ENCODE data around the gene IPP. TPM values are rescaled to one million over a fixed set of nuclear protein-coding genes. Genes with fewer than 3 reads are reported as not detected.
A peak's percentile ranks its signal among the peaks of the same experiment; 100 is the strongest.

The IPP gene
- polyA plus RNA-seq, 1 donor (not counting 4 experiments of a cell fraction or from before 2014, with no cell fraction given): 10.0 TPM

DNA sequence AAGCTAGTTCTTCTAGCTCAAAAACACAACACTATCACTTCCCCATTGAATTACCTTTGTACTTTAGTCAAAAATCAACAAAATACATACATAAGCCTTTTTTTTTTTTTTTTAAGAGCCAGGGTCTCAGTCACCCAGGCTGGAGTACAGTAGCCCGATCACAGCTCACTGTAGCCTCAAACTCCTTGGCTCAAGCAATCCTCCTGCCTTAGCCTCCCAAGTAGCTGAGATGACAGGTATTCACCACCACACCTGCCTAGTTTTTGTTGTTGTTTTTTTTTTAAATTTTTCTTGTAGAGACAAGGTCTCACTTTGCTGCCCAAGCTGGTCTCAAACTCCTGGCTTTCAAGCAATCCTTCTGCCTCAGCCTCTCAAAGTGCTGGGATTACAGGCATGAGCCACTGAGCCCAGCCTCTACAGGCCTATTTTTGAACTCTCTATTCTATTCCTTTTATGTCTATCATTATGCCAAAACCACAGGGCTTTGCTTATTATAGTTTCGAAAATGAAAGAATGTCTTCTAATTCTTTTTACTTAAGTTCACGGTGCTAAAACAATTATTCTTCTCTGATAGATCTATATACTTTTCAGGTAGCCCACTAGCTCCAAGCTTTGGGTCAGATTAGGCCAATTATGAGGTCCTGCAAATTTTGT lies 93.8 kb downstream of the IPP start:
- no peak overlapping the region for H3K4me2 ChIP-seq (ENCODE audit: control insufficient read depth, extremely low read depth, insufficient read depth, low read depth, low read length)
- no peak overlapping the region for H2AFZ ChIP-seq (ENCODE audit: control insufficient read depth, low read length)
- no peak overlapping the region for H3K9ac ChIP-seq (ENCODE audit: control insufficient read depth, extremely low read depth, insufficient read depth, low read length)
- no peak overlapping the region for H3K4me3 ChIP-seq (ENCODE audit: control insufficient read depth in 2 of 3, extremely low read depth in 1 of 3, insufficient read depth in 2 of 3, low read depth in 1 of 3, low read length in 3 of 3)
- H3K4me1 ChIP-seq (ENCODE audit: control insufficient read depth, extremely low read depth, insufficient read depth, low read length): peaks cover 7% of the 10 kb centered on the region
- FAIRE-seq: no peak
- no peak overlapping the region for H3K27ac ChIP-seq (ENCODE audit: control insufficient read depth, insufficient read depth, low read length)
- H3K9me3 ChIP-seq (ENCODE audit: control insufficient read depth, low read depth, low read length): no peaks in the 10 kb centered on the region
- DNase-seq (ENCODE audit: low read depth, low spot score): no peak
- no peaks in the 10 kb centered on the region for H3K27me3 ChIP-seq (ENCODE audit: control insufficient read depth, extremely low read depth, insufficient read depth, low read length)
- H3K9me1 ChIP-seq (ENCODE audit: control insufficient read depth, extremely low read depth, insufficient read depth, low read length): no peaks in the 10 kb centered on the region
- H4K20me1 ChIP-seq (ENCODE audit: control insufficient read depth, extremely low read depth, insufficient read depth, low read length): no peaks in the 10 kb centered on the region
- peaks cover 24 to 53% of the 10 kb centered on the region in 2 experiments for H3K36me3 ChIP-seq (ENCODE audit: control insufficient read depth in 2 of 2, extremely low read depth in 1 of 2, insufficient read depth in 2 of 2, low read length in 2 of 2)
- no peak for TF ChIP-seq EZH2 (IDR thresholded peaks at IDR 0.05; ENCODE audit: low read length)
- no peak for TF ChIP-seq CTCF (optimal IDR thresholded peaks at IDR 0.05 in 1 of 3, IDR thresholded peaks at IDR 0.05 in 1 of 3, conservative IDR thresholded peaks at IDR 0.05 in 1 of 3; ENCODE audit: extremely low read depth in 1 of 3, insufficient read depth in 2 of 3, low read length in 3 of 3)
- H3K79me2 ChIP-seq (ENCODE audit: control insufficient read depth, insufficient read depth, low read length): peaks cover 17% of the 10 kb centered on the region
- dilution Hi-C loops (cut with MboI; ENCODE audit: extremely low pct_ligation_motif_present, low sequenced_read_pairs): no loop called here

- Histone ChIP-seq H2AFZ (ENCODE audit: control insufficient read depth, low read length) (no peak overlapping the region), H4K20me1 (ENCODE audit: control insufficient read depth, extremely low read depth, insufficient read depth, low read length) (no peaks in the 10 kb centered on the region), H3K9ac (ENCODE audit: control insufficient read depth, extremely low read depth, insufficient read depth, low read length) (no peak overlapping the region), H3K4me1 (ENCODE audit: control insufficient read depth, extremely low read depth, insufficient read depth, low read length) (peaks cover 7% of the 10 kb centered on the region), H3K9me1 (ENCODE audit: control insufficient read depth, extremely low read depth, insufficient read depth, low read length) (peaks cover 2% of the 10 kb centered on the region), H3K27ac (ENCODE audit: control insufficient read depth, insufficient read depth, low read length) (no peak overlapping the region), H3K9me3 (ENCODE audit: control insufficient read depth, low read depth, low read length) (no peaks in the 10 kb centered on the region), H3K79me2 (ENCODE audit: control insufficient read depth, insufficient read depth, low read length) (peaks cover 15% of the 10 kb centered on the region), H3K4me3 (ENCODE audit: control insufficient read depth in 2 of 3, extremely low read depth in 1 of 3, insufficient read depth in 2 of 3, low read depth in 1 of 3, low read length in 3 of 3) (no peak overlapping the region), H3K36me3 (ENCODE audit: control insufficient read depth in 2 of 2, extremely low read depth in 1 of 2, insufficient read depth in 2 of 2, low read length in 2 of 2) (peaks cover 29 to 63% of the 10 kb centered on the region in 2 experiments), H3K4me2 (ENCODE audit: control insufficient read depth, extremely low read depth, insufficient read depth, low read depth, low read length) (no peak overlapping the region), H3K27me3 (ENCODE audit: control insufficient read depth, extremely low read depth, insufficient read depth, low read length) (no peaks in the 10 kb centered on the region)
- no peak for DNase-seq (ENCODE audit: low read depth, low spot score)
- dilution Hi-C loops (cut with MboI; ENCODE audit: extremely low pct_ligation_motif_present, low sequenced_read_pairs): no loop called here
- peak; percentile 79 for FAIRE-seq
- no peak for TF ChIP-seq EZH2 (IDR thresholded peaks at IDR 0.05; ENCODE audit: low read length)
- no peak for TF ChIP-seq CTCF (optimal IDR thresholded peaks at IDR 0.05 in 1 of 3, IDR thresholded peaks at IDR 0.05 in 1 of 3, conservative IDR thresholded peaks at IDR 0.05 in 1 of 3; ENCODE audit: extremely low read depth in 1 of 3, insufficient read depth in 2 of 3, low read length in 3 of 3)
Observed at GRCh38 chr1:45654540-45655280, 95.7 kb downstream of the IPP start.

Other genes with a start within 250 kb of the IPP start
- gene PRDX1, start 228.8 kb downstream of the IPP start, polyA plus RNA-seq: 938 to 1,251 TPM (median 971 TPM) in 3 replicates
- gene AKR1A1, start 199.8 kb downstream of the IPP start, polyA plus RNA-seq: 104 to 109 TPM (median 107 TPM) in 3 replicates
- gene NASP, start 166.6 kb downstream of the IPP start, polyA plus RNA-seq: 19.9 to 61.7 TPM (median 60.1 TPM) in 3 replicates
- 0.17 to 0.57 TPM (median 0.37 TPM) in 3 replicates for gene CCDC17, start 126.6 kb downstream of the IPP start, polyA plus RNA-seq
- 43.4 to 65.5 TPM (median 64.1 TPM) in 3 replicates for gene GPBP1L1, start 64.1 kb downstream of the IPP start, polyA plus RNA-seq
- 69.7 to 110 TPM (median 91.4 TPM) in 3 replicates for gene TMEM69, start 62.5 kb downstream of the IPP start, polyA plus RNA-seq
- 12.2 to 15.7 TPM (median 14.6 TPM) in 3 replicates for gene MAST2, start 53.0 kb upstream of the IPP start, polyA plus RNA-seq